ENCODE data around the gene ERN1.

- TF ChIP-seq CTCF (conservative IDR thresholded peaks at IDR 0.05) (no peak), ZFX (IDR thresholded peaks at IDR 0.05) (no peak)
Measured at GRCh38 chr17:64001091-64001579, 128.8 kb downstream of the ERN1 start.
